OCI-LY3 (cell line): Measurements from ENCODE around the gene GALNTL6.

Source experiments
- H2AFZ ChIP-seq: fragments of 200-600, 300-600 bp; shearing (Covaris generic); 2 replicates; pipeline ENCODE4 v1.6.0; 2014; ENCODE audit warnings: antibody characterized with exemption, low read depth, low read length
- H3K27ac ChIP-seq: fragments of 200-600, 300-600 bp; sonication (generic); 2 replicates; pipeline ENCODE4 v1.5.1; 2014; ENCODE audit warnings: mild to moderate bottlenecking, low read length, moderate library complexity, mixed read lengths
- H3K27me3 ChIP-seq: fragments of 200-600, 300-600 bp; sonication (generic); 2 replicates; pipeline ENCODE4 v1.6.1; 2014; ENCODE audit warnings: low read depth, low read length, mixed read lengths
- H3K36me3 ChIP-seq: fragments of 200-600, 300-600 bp; sonication (generic); replicated peaks from 2 replicates; pipeline ENCODE3; 2014; ENCODE audit warnings: low read depth, low read length, mixed read lengths
- H3K4me1 ChIP-seq: fragments of 300-600, 200-600 bp; sonication (generic); 2 replicates; pipeline ENCODE4 v1.6.1; 2014; ENCODE audit warnings: low read length, mixed read lengths
- H3K4me2 ChIP-seq: fragments of 200-600, 300-600 bp; sonication (generic); 2 replicates; pipeline ENCODE4 v1.6.1; 2014; ENCODE audit warnings: low read length, mixed read lengths
- H3K4me3 ChIP-seq: fragments of 300-600, 200-600 bp; sonication (generic); 2 replicates; pipeline ENCODE4 v1.5.1; 2014; ENCODE audit warnings: antibody characterized with exemption, mild to moderate bottlenecking, low read length, moderate library complexity
- H3K79me2 ChIP-seq: fragments of 300-600, 200-600 bp; shearing (Covaris generic); 2 replicates; pipeline ENCODE4 v1.6.1; 2014; ENCODE audit warnings: mild to moderate bottlenecking, low read length, mixed read lengths
- H3K9ac ChIP-seq: fragments of 300-600, 200-600 bp; shearing (Covaris generic); 2 replicates; pipeline ENCODE4 v1.6.0; 2014; ENCODE audit warnings: mild to moderate bottlenecking, low read length, moderate library complexity
- H3K9me3 ChIP-seq: fragments of 200-600, 300-600 bp; shearing (Covaris generic); 2 replicates; pipeline ENCODE4 v1.6.1; 2014; ENCODE audit warnings: low read length, mixed read lengths; ENCODE audit not compliant: insufficient read depth
- H4K20me1 ChIP-seq: fragments of 200-600, 300-600 bp; sonication (generic); 2 replicates; pipeline ENCODE4 v1.6.1; 2016; ENCODE audit warnings: low read length, mixed read lengths; ENCODE audit not compliant: insufficient read depth
- EZH2phosphoT487 ChIP-seq: fragments of 200-600 bp; shearing (Covaris generic); IDR thresholded peaks from 2 replicates; pipeline ENCODE4 v1.6.1; 2018; ENCODE audit warnings: antibody characterized with exemption, mixed run types, low read depth
- TF ChIP-seq, protein P1 (sequence below): fragments of 200-600, 300-600 bp; sonication (generic); IDR thresholded peaks from 2 replicates; pipeline ENCODE4 v1.5.1; 2014; ENCODE audit warnings: antibody characterized with exemption, low read length, low read depth

Gene GALNTL6

DNA sequence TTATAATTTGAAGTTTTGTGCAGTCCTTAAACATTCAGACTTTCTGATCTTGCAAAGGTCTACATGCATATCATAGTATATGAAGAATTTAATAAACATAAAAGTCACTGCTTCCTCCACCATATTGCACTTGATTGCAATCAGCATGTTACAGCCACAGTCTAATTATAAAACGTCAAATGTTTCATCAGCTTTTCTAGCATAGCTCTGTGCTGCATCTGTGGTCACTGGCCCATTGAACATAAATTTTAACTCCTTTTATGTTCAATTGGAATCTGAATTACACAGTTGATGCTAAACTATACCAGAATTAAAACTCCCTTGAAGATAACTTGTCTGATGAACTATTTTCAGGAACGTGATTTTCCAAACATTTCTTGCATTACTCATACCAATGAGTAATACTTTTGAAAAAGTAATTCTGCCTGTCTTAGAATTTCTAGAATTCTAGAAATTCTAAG lies 329.1 kb downstream of the GALNTL6 start:
- Histone ChIP-seq H3K79me2 (no peaks in the 10 kb centered on the region), H4K20me1 (no peaks in the 10 kb centered on the region), H3K4me3 (no peak overlapping the region), H2AFZ (no peak overlapping the region), H3K27me3 (no peaks in the 10 kb centered on the region), H3K4me1 (peaks cover 11% of the 10 kb centered on the region), H3K9me3 (no peaks in the 10 kb centered on the region), H3K9ac (no peak overlapping the region), H3K36me3 (no peaks in the 10 kb centered on the region), H3K4me2 (no peak overlapping the region), H3K27ac (no peak overlapping the region)
- TF ChIP-seq EZH2phosphoT487: no peak
- TF ChIP-seq, protein P1, sequence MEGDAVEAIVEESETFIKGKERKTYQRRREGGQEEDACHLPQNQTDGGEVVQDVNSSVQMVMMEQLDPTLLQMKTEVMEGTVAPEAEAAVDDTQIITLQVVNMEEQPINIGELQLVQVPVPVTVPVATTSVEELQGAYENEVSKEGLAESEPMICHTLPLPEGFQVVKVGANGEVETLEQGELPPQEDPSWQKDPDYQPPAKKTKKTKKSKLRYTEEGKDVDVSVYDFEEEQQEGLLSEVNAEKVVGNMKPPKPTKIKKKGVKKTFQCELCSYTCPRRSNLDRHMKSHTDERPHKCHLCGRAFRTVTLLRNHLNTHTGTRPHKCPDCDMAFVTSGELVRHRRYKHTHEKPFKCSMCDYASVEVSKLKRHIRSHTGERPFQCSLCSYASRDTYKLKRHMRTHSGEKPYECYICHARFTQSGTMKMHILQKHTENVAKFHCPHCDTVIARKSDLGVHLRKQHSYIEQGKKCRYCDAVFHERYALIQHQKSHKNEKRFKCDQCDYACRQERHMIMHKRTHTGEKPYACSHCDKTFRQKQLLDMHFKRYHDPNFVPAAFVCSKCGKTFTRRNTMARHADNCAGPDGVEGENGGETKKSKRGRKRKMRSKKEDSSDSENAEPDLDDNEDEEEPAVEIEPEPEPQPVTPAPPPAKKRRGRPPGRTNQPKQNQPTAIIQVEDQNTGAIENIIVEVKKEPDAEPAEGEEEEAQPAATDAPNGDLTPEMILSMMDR: no peak

DNA sequence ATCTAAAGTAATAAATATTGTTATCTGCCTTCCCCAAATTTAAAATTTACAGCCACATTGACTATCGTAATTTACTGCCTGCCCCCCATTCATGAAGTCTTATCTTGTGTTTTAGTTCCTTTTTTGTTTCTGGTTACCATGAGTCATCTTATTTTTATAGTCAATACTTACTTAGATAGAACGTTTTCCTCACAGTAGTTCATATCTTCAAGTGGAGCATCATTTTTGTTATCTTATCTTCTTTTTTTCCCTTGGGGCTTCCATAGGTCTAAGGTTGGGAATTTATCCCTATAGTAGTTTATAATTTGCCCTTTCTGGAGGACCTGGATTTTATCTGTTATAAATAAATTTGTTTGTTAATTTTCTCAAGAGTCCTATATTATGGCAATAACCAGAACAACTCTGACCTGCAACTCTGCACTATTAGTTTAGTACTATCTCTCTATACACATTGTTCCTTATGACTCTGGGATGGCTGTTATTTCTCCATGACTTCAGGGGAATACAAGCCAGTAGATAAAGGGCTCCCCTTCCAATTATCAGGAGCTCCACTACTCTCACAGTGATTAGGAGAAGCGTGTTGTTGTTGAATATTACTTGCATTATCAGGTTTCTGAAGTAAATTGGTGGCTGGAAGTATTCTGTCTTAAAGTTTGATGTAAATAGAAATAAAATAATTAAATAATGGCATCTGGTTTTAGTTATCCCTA lies 330.6 kb downstream of the GALNTL6 start:
- no peak for TF ChIP-seq EZH2phosphoT487
- TF ChIP-seq, protein P1: no peak
- H3K27ac ChIP-seq: no peak overlapping the region

DNA sequence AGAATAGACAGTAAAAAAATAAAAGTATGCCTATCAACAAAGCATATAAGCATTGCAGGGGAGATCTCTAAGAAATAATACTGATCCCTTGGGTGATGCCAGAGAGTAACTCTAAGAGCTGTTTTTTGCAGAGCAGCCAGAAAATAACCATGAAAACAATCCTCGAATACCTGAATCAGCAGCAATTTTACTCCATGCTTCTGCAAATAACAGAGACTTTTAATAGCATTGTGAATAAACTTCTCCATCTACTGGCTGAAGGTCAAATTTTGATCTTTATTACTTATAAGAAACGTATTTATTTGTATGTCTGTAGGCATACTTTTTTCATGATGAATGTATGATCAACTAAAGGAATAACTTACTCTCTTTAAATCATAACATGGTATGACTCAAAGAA lies 334.5 kb downstream of the GALNTL6 start:
- Histone ChIP-seq H3K9me3 (no peaks in the 10 kb centered on the region), H3K79me2 (no peaks in the 10 kb centered on the region), H2AFZ (no peak overlapping the region), H3K27me3 (no peaks in the 10 kb centered on the region), H3K4me1 (peaks cover 11% of the 10 kb centered on the region), H3K36me3 (no peaks in the 10 kb centered on the region), H3K9ac (no peak overlapping the region), H3K4me2 (no peak overlapping the region), H4K20me1 (no peaks in the 10 kb centered on the region), H3K27ac (no peak overlapping the region), H3K4me3 (no peak overlapping the region)
- TF ChIP-seq, protein P1: peak; percentile 39
- no peak for TF ChIP-seq EZH2phosphoT487

More for the DNA sequence above, 330.6 kb downstream of the GALNTL6 start:
- H2AFZ ChIP-seq: no peak overlapping the region
- no peaks in the 10 kb centered on the region for H3K9me3 ChIP-seq
- H3K79me2 ChIP-seq: no peaks in the 10 kb centered on the region
- H3K4me2 ChIP-seq: peak overlapping the region; percentile 27; the same call in 1 of the 2 replicates
- H3K4me1 ChIP-seq: peaks cover 11% of the 10 kb centered on the region
- H3K9ac ChIP-seq: no peak overlapping the region
- H4K20me1 ChIP-seq: no peaks in the 10 kb centered on the region
- no peaks in the 10 kb centered on the region for H3K27me3 ChIP-seq
- H3K36me3 ChIP-seq: no peaks in the 10 kb centered on the region
- no peak overlapping the region for H3K4me3 ChIP-seq

DNA sequence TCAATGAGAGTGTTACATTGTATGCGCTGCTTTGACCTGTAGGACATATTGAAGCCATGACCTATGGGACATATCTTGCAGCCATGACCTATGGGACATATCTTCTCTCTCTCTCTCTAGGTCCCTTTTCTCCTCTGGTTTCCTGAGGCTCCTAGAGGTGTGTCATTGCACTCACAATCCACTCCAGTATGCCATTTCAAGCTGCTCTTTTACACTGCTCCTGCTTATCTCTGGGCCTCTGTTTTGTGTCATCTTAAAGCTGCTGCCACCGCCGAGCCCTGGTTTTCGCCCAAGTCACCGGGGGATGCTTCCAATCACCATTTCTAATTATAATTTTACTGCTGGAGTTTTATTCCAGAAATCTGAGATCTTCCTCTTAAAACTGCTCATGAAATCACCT lies 336.1 kb downstream of the GALNTL6 start:
- no peaks in the 10 kb centered on the region for H3K79me2 ChIP-seq
- no peak overlapping the region for H3K4me3 ChIP-seq

More for the DNA sequence above, 336.1 kb downstream of the GALNTL6 start:
- TF ChIP-seq EZH2phosphoT487: no peak
- TF ChIP-seq, protein P1: no peak
- H3K27ac ChIP-seq: no peak overlapping the region
- H3K4me2 ChIP-seq: no peak overlapping the region
- no peaks in the 10 kb centered on the region for H3K36me3 ChIP-seq
- H3K9me3 ChIP-seq: no peaks in the 10 kb centered on the region
- H3K27me3 ChIP-seq: no peaks in the 10 kb centered on the region
- H3K9ac ChIP-seq: no peak overlapping the region
- H4K20me1 ChIP-seq: no peaks in the 10 kb centered on the region
- H2AFZ ChIP-seq: no peak overlapping the region
- H3K4me1 ChIP-seq: peaks cover under 1% of the 10 kb centered on the region; the same call in 1 of the 2 replicates
